CD4-positive, alpha-beta T cell treated with Interleukin-6 for 4 hours (primary cell): ENCODE results near the gene COL8A2.
A peak's percentile ranks its signal among the peaks of the same experiment; 100 is the strongest.

Experiments used
- DNase-seq: peaks from one replicate; pipeline ENCODE4 v3.0.0-alpha.2; 2020; ENCODE audit warnings: mixed read lengths

The COL8A2 gene

DNA sequence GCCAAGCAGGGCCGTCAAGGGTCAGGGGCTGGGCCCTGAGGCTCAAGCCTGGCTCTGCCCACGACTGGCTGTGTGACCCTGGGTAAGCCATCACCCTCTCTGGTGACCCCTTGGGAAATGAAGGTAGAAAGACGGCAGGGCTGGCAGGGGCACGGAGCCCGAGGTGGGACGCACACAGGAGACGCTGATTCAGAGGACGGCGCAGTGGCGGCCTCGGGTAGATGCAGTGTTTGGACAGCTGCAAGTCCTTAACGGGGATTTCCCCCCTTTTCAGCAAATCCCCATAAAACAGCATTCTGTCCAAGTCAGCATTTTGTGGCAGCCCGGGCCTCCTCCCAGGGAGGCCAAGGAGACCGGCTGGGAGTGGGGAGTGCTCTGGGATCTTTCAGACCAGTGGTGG is 16.7 kb downstream of the COL8A2 start:
- no peak for DNase-seq

DNA sequence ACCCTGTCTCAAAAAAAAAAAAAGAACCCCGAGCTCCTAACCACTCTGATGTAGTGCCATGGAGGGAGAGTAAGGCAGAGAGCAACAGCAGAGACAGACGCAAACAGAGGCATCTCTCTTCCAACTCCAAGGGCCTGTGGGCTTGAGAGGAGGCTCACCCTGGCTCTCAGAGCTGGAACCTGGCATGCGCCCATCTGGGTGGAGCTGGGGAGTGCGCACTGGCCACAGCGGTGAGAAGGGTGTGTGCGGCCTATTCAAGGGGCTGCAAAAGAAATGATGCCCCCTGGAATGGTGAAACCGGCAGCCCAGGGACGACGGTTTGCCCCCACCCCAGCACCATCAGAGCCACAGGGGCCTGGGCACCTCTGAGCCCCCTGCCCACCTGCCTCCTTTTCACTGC is 17.6 kb downstream of the COL8A2 start:
- no peak for DNase-seq

DNA sequence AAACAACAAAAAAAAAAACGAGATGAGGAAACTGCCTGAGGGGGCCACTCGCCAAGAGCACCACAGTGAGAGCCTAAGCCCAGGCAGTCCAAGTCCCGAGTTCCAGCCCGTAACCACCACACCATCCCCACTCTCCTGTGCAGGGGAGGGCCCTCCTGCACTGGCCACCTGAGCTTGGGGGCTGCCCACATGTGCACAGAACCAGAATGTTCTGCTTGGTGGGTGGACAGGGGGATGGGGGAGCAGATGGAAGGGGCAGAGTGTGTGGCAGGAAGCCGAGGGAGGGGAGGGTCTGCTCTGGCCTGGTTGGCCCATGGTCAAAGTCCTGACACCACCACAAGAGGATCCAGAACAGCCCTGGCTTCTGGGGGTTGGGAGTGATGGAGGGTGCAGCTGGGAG is 18.8 kb downstream of the COL8A2 start:
- DNase-seq = no peak

DNA sequence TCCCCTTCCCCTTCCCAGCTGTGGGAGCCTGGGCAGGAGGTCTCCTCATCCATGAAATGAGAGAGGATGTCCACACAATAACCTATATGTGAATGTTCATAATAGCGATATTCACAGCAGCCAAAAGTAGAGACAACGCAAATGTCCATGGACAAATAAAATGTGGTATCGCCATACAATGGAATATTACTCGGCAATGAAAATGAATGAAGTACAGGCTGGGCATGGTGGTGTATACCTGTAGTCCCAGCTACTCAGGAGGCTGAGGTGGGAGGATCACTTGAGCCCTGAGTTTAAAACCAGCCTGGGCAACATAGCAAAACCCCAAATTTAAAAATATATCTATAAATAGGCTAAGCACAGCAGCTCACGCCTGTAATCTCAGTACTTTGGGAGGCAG is 23.5 kb downstream of the COL8A2 start:
- DNase-seq = no peak

DNA sequence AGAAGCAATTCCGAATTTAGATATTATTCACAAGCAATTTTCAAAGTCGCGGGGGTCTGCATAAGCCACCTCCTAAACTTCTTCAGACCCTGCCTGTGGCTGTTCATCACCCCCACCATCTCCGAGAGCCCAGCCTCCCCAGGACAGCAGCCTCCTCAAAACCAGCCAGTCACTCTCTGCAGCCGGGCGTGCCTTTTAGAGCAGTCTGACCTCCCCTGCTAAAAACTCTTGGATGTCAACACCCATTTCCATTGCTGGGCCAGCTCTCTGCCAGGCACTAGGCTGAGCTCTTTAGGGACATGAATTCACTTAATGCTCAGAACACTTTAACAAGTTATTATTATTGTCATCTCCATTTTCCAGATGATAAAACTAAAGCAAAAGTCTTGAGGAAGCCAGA is 24.6 kb downstream of the COL8A2 start:
- DNase-seq = no peak

DNA sequence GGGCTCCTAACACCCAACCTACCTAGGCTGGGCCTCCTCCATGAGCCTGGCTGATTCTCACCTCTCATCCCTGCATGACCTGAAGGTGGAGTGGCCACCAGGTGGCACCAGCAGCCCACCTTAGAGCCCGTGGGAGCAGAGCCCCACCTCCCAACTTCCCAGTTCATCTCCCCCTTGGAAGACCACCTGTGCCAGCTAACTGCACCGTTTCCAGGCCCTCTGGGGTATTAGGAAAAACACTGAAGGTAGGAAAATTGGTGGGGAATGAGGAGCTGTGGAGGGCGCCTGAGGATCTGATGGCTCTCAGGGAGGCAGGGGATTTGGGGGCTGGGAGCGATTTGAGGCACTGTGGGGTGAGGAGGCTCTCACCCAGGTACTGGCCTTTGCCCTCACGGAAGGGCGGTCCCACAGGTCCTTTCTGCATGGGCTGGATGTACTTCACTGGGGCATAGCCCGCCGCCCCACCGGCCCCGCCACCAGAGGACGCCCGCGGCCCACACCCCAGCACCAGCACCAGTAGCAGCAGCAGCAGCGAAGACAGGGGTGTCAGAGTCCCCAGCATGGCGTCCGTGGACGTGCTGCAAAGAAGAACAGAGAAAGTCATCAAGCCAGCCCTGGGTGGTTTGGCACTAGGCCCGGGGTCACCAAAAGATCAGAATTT is 25.2 kb downstream of the COL8A2 start:
- peak; percentile 83 for DNase-seq

DNA sequence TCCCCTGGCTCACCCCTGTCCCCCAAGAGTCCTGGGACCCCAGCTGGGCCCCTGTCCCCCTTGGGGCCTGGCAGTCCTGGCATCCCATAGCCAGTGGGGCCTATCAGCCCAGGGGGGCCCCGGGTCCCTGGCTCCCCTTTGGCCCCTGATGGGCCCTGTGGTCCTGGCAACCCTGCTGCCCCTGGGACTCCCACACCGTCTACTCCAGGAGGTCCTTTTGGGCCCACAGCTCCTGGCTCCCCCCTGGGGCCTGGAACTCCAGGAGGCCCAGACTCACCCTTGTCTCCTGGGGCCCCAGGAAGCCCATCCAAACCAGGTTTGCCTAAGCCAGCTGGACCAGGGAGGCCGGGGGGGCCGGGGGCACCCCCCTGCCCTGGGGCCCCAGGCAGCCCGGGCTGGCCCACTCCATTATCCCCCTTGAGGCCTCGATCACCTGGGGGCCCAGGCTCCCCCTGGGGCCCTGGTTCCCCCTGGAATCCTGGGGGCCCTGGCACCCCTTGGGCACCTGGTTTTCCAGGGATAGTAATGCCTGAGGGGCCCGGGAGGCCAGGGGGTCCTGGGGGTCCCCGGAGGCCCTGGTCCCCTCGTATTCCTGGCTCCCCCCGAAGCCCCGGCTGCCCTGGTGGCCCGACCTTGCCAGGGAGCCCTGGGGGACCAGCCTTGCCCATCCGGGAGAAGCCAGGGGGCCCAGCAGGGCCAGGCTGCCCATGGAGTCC is 26.2 kb downstream of the COL8A2 start:
- DNase-seq = no peak

DNA sequence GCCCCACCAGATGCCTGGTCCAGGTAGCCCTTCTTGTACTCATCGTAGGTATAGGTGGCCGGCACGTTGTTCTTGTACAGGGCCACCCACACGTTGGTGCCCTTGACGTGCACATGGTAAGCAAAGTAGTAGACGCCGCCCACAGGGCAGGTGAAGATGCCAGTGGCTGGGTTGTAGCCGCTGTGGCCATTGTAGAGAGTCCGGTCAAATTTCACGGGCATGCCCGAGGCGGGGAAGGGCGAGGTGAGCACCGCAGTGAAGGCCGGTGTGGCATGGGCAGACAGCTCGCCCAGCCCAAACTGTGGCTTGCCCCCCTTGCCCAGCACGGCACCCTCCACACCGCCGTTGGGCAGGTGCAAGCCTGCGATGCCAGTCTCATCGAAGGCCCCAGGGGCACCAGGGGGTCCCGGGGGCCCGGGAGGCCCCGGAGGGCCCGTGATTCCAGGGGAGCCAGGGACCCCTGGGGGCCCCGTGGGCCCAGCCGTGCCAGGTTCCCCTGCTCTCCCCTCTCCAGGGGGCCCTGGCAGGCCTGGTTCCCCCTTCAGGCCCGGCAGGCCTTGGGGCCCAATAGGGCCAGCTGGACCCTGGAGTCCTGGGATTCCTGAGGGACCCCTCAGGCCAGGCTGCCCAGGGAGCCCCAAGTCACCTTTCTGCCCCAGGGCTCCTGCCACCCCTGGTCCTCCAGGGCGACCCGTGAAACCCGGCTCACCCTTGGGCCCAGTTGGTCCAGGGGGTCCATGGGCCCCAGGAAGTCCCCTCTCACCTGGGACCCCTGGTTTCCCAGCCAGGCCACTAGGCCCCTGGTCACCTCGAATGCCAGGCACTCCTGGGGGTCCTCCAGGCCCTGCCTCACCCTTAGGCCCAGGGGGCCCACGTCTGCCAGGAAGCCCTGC is 27.1 kb downstream of the COL8A2 start:
- no peak for DNase-seq

DNA sequence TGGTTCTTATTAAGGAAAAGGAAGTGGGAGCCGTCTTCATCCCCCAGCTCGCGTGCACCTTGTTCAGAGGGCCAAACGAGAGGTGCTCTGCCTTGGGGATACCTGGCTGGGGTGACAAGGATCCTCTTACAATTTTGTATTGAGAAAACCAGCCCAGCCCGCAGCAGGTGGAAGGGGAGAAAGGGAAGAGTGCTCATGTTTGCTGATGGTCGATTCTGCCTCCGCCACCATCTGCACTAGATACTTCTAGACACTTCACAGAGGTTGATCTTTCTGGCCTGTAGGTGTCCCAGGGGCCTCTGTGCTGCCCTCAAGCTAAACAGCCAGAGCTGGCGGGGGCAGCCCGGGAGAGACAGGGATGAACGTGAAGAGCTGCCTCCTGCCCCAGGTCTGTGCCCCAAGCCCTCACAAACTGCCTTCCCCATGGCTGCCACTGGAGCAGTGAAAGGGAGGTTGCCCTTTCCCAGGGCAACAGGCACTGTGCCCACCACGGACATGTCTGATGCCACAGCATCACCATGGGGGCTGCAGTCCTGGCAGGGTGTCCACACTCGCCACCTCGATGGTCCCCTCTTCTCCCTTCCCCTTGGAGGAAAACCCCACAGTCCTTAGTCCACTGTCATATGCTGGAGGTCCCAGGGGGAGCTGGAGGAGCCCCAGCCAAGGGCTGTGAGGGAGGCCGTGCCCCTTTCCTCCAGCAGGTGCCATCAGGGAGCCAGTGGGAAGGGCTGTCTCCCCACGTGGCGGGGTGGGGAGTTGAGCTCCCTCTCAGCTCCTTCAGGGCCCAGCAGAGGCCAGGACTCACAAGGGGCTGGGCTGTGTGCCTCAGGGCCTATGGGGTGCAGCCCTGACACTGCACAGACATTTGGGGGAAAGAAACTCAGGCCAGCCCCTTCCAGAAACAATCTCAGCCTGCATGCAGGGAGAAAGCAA is 28.3 kb downstream of the COL8A2 start:
- DNase-seq = no peak

DNA sequence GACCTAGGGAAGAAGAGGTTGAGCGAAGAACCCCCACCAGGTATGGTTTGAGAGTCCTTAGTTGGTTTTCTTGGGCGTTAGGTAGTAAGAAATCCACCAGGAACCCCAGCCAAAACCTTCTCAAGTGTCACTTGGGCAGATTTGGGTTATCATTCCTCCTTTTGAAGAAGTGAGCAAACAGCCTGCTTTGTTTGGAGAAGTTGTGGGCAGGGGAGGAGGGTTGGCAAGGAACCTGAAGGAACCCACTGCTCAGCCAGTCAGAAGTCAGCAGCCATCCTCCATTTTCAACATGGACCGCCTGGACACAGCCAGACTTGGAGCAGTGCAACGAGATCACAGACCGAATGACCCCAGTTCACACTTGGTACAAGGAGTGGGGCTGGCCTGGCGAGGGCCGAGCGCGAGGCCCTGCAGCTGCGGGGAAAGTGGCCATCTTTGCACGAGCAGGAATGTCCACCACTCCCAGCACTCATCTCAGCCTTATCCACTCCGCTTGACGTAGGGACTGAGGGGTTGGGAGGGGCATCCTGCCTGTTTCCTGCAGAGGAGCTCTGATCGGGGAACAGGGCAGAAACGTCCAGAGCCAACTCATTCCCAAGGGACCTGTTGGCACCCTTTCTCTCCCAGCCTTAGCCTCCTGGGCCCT is 29.1 kb downstream of the COL8A2 start:
- DNase-seq = no peak

DNA sequence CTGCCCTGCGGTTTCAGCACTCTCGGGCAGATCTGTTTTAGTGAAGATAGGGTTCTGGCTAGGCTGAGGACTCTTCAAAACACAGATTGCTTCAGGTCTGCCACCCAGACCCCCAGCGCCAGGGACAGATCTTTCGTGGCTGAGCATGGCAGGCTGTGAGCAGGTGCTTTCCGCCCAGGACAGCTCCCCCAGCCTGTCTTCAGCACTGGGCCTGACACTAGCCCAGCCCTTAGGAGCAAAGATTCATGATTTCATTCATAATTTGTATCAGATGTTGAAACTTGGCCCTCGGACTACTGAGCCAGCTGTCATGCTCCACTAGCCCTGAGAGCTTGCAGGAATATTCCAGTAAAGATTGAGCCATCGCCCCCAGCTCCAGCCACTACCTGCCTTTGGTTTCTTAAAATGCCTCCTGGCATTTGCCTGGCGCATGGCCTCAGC is 30.4 kb downstream of the COL8A2 start:
- no peak for DNase-seq

DNA sequence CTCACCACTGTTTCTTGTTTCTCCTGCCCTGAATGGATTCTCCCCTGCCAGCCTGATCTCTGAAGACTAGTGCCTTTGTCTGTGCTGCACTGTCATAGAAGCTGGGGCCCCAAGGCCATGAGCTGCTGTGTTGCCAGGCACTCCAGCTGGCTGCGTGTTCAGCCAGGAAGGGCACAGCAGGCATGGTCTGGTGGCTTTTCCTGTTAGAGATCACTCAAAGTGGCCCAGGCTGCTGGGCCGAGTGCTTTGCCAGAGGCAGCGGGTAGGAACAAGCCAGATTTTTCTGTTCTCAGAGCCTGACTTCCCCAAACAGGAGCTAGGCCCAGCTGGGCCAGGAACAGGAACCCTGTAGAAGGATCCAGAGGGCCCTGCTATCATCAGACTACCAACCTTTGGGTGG is 31.1 kb downstream of the COL8A2 start:
- no peak for DNase-seq

DNA sequence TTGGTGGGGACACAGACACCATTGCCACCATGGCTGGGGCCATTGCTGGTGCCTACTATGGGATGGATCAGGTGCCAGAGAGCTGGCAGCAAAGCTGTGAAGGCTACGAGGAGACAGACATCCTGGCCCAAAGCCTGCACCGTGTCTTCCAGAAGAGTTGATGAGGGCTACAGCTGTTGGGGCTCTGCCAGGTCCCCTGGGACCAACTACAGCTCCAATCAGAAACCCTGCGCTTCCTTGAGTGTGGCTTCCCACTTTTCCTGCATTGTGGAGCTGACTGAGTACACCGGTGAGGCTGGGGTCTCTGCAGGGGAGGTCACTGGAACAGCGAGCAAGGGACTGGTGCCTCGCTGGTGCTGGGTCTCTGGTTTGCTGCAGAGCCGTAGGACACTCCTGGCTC is 31.8 kb downstream of the COL8A2 start:
- DNase-seq = no peak

DNA sequence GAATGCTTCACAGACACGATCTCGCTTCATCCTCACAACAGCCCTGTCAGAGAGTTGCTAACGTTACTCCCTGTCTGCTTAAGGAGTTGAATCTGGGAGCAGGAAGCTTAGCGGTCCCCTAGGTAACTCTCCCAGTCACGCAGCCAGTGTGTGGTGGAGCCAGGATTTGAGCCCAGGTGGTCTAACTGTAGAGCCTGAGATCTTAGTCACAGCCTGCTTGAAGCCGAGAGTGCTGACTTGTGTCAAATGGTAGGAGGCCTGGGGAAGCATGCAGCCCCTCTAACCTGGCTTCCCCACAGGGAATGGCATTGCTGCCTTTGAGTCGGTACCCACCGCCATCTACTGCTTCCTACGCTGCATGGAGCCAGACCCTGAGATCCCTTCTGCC is 32.2 kb downstream of the COL8A2 start:
- no peak for DNase-seq

DNA sequence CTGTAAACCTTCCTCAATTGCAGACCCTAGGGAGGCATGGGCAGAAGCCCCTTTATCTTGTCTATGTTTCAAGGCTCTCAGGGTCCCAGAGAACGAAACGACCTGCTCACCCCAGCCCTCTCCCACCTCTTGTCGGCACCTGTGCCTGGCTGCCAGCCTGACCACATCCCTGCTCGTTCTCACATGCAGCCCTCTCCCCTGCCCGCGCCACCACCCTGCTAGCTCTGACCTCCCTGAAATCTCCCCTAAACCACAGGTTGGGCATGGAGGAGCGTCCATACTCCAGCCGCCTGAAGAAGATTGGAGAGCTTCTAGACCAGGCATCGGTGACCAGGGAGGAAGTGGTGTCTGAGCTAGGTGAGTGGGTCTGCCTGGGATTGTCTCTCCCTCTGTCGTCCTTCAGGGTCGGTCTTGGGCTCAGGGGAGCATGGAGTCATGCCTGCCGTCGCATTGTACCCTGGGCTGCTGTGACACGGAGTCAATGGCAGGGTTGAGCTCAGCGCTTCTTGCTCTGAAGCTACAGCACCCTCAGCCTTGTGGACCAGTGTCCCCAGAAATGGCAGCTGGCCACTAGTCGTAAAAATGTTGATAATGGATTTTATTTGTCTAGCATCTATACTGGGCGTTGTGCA is 32.7 kb downstream of the COL8A2 start:
- DNase-seq = no peak

DNA sequence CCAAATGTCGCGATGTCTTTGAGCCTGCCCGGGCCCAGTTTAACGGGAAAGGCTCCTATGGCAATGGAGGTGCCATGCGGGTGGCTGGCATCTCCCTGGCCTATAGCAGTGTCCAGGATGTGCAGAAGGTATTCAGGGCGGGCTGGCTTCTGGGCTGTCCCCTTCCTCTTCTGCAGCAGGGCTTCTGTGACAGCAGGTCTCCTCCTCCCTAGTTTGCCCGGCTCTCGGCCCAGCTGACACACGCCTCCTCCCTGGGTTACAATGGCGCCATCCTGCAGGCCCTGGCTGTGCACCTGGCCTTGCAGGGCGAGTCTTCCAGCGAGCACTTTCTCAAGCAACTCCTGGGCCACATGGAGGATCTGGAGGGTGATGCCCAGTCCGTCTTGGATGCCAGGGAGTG is 33.3 kb downstream of the COL8A2 start:
- no peak for DNase-seq

DNA sequence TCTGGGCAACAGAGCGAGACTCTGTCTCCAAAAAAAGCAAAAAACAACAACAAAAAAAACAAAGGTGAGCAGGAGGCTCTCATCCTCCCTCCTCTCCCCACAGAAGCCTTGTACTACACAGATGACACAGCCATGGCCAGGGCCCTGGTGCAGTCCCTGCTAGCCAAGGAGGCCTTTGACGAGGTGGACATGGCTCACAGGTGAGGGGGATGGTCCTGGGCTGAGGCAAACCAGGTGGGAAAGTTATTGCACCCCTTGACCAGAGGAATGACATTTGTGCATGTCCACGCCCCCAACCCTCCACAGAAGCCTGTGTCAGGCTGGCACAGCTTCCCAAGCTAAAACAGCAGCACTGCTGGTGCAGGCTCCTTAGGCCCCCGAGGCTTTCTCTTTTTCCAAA is 33.9 kb downstream of the COL8A2 start:
- no peak for DNase-seq

DNA sequence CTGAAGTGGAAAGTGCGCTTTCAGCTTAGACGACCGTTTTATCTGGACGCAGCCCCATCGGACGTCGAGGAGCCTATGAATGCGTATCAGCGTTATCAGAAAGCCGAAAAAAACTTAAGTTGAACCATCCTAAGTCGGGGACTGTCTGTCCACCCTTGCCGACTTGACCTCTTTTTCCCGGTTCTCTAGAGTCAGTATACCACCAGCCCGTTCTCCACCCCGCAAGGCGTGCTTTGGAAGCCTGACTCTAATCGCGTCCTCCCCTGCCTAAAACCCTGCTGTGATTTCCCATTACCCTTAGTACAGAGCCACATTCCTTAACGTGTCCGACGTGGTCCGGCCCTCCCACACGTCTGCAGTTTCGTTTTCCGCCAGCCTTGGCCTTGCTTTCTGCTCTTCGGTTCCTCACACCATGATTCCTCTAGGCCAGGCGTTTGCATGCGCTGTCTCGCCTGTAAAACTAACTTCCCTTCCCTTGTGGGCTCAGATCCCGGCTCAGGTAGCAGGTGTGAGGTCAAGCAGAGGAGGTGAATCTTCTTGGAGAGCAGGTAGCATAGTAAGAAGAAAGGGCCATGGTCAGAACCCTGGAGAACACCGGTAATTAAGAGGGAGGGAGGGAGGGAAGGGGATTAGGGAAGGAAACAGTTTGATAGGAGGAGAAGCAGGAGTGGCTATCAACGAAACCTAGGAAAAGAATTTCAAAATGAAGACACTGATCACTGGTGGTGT is 35.5 kb downstream of the COL8A2 start:
- no peak for DNase-seq

DNA sequence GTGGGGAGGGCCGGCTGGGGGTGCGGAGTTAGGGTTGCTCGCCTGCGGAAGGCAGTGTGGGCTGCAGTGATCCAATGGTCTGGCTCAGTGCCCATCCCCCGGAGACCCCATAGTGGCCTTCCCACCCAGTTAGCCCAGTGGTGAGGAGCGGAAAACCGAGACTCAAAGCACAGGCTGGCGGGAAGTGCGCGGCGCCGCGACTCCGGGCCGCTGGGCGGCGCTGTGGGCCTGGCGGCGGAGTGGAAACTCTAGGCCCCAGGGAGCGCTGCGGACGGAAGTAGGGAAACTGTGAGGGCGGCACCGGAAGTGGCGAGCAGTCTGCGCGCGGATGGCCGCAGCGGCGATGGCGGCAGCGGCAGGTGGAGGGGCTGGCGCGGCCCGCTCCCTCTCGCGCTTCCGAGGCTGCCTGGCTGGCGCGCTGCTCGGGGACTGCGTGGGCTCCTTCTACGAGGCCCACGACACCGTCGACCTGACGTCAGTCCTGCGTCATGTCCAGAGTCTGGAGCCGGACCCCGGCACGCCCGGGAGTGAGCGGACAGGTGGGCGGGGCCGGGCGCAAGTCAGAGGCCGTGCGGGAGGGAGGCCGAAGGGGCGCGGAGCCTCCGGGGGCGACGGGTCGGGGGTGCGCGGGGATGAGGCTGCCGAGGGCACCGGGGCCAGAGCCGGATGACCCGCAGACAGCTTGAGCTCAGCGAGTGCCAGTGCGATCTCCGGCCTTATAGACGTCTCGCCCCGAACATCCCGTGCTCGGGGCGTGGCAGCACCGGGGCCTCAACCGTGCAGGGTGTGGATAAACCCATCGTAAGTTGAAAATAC is 36.2 kb downstream of the COL8A2 start, which contains the start of gene ADPRS:
ADPRS (plus strand) TSS at position 316 of the 816 bp plus-strand sequence; CDS start at position 329, 13 bp downstream.
- peak; percentile 91 for DNase-seq

DNA sequence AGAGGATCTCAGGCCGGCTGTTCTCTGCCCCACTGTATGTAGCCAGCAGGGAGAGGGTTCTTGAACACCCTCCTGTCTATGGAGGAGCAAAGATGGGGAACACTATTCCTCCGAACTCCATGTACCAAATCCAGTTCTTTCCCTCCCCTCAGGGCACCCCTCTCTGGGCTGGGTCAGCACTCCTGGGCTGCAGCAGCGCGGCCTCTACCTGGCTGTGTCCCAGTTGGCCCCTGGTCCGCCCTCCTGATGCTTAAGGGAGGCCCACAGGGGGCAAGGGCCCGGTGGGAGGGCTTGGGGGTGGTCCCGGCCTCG is 36.8 kb downstream of the COL8A2 start:
- DNase-seq = no peak
